ENCODE data around the gene STK40.

- TF ChIP-seq CTCF (IDR thresholded peaks at IDR 0.05) (no peak), POLR2A (IDR thresholded peaks at IDR 0.05) (no peak), POLR2AphosphoS5 (IDR thresholded peaks at IDR 0.05) (no peak)
These were observed 1.6 kb upstream of the STK40 start for GRCh38 chr1:36387141-36387949.
